HG03066 (cell line): Measurements from ENCODE around the gene AGPAT1.
"Not testable (repeated sequence)": the region's sequence is repeated elsewhere in the genome, so short reads cannot be mapped to it uniquely, and the experiment has no call there.

Experiments used
- ATAC-seq: cut with Tn5 transposase; IDR thresholded peaks from one replicate; pipeline ENCODE4 v1.9.1; 2021; ENCODE audit warnings: low read depth; ENCODE audit not compliant: unreplicated experiment

Gene AGPAT1

DNA sequence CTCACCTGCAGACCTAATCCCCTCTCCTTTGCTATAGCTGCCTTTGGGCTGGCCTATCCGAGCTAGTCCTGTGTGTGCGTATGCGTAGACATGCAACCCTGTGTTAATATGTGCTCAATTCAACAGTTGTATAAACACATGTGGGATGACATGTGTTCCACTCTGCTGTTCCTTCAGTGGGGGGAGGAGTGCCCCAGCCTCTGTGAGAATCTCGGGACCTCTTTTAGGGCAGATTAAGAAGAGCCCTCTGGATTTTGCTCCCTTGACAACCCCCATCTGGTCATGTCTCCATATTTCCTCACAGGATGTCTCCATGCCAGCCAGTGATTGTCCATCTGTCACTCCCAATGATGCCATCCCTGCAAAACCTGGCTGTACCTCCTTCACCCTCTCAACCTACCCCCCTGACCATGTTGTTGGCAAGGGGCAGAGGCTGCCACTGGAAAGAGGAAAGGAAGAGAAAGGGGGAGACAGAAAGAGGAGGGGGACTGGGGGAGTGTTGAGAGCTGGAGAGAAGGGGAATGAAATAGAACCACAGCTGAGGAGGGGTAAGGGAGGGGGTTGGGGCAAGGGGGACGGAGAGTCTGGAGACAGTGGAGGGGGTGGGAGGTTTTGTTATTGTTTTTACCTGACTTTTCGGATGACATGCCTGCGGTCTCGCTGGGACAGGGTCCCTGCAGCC, 24.6 kb downstream of the AGPAT1 start:
- ATAC-seq = no peak

DNA sequence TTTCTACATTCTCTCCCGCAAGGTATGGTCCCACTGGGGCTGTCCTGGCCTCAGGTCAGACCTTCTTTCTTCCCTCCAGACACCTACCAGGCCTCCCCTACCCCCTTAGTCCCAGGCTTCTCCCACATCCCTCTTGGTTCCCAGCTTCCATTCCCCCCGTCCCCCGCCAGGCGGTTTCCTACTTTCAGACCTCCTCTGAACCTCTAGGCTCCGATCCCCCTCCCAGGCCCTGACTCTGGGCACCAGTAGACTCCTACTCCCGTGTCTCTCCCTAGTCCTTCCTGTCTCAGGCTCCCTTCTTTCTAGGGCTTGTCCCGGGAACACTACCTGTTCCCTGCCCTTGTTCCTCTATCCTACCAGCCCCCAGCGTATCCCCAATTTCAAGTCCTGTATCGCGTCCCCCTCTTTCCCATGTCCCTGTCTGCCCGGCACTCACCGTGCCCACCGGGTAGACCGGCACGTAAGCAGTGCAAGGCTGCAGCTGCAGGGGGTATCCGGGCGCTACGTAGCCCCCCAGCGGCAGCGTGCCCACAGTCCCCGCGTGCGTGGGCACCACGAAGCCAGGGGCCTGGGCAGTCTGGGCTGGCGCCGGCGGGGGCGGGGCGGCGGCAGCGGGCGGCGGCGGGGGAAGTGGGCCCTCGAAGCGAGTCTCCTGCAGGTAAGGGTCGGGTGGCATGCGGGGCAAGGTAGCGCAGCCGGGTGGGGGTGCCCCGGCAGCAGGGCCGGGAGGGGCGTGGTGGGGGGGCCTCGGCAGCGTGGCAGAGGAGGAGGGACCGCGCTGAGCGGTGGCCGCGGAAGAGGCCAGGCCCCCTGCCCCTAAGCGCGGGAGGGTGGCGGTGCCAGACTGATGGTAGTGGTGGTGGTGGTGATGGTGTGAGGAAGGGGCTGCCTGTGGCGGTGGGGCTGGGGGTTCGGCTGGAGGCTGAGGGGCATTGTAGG, 25.7 kb downstream of the AGPAT1 start:
- ATAC-seq = no peak

DNA sequence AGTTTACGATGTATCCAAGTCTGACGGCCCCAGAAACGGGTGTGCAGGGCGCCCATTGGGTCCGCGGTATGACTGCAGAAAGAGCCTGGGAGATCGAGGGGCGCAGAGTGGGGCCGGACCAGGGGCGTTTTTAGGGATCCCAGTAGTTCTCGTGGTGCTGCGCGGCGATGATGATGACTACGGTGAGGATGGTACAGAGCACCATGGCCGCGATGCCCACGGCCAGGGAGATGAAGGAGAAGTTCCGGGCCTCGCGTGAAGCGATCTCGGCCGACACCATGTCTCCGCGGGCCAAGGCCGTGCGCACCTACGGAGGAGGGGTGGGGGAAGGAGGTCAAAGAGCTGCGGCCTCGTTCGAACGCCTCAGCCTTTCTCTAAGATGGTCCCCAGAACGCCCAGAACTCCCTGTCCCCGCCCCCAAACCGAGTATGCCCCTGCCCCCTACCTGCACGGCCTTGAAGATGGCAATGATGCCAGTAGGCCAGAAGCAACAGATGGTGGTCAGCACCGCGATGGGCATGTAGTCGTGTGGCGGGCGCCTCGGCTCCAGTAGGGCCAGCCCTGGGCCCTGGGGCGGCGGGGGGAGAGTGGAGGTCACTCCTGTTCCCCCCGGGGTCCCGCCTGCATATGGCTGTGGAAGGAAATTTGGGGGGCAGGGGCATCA, 26.7 kb downstream of the AGPAT1 start:
- no peak for ATAC-seq

DNA sequence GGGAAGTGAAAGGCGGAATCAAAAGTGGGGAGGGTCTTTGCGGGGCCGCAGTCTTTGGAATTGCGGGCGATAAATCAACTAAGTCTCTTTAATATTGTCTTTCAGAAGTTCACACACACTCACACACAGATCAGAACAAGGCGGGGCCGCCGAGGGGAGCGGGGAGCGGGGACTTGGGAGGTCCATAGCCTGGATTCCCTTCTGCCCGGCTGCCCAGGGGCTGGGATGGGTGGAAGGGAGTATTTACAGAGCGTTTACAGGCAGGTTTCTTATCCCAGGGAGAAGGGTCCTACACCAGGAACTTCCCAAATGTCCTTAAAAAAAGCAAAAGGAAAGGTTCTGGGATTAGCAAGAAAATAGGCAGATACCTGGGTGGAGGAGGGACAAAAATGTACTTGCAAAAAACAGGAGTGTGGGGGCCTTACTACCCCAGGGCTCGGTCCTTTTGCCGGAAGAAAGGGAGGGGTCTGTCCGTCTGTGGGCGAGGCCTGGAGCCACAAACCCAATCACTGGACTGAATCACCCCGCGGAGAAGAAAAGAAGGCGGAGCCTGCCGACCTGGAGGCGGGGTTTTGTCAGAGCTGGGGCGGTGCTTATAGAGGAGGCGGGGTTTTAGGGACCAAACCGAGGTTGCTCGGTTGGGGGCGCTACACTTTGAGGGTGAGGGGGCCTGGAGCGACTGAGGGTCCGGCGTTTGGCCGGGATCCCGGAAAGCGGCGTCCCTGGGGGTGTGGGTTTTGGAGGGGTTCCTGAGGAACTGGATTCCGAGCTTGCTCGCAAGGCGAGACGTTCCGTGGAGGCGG, 27.4 kb downstream of the AGPAT1 start:
- no peak for ATAC-seq

DNA sequence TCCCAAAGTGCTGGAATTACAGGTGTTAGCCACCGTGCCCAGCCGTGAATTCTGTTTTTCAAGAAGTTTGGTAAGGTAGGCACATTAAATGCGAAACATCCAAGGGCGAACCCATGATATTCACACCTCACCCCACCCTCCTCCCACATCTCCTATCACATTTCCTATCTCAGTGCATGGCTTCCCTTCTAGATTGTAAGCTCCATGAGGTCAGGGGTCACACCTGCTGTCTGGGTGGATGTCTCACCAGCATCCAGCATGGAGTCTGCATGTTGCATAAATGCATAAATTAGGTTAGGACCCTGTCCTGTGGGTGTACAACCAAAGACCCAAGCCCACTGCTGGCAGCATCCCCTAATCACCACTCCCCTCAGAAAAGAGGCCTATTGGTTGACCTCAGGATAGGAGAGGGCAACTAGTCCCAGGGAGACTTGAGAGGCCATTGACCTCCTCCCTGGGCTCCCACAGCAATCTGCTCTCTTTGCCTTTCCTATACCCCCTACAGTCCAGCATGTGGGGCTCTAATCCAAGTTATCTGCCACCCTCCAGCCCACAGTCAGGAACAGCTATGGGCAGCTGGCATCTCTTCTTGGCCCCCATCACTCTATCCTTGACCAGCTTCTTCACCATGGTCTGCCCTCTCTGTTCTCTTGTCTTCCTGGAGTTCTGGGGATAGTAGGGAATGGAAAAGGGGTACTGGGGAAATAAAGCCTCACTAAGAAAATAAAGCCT, 28.3 kb downstream of the AGPAT1 start:
- no peak for ATAC-seq

DNA sequence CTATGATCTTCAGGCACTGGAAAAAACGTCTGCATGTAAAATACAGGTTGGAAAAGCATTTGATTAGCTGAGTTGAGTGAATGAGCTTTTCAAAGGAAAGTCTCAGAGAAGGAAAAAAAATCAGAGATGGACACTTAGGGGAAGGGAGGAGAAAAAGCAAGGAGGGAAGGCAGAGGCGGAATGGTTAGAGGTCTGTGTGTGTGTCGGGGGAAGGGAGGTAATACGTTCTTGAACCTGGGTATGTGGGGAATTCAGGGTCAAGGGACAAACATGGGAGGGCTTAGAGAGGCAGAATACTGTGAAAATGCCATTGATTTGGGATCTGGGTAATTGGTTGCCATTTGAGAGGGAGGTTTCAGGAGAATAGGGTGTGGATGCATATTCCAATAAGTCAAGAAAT, 29.2 kb downstream of the AGPAT1 start:
- ATAC-seq = no peak

DNA sequence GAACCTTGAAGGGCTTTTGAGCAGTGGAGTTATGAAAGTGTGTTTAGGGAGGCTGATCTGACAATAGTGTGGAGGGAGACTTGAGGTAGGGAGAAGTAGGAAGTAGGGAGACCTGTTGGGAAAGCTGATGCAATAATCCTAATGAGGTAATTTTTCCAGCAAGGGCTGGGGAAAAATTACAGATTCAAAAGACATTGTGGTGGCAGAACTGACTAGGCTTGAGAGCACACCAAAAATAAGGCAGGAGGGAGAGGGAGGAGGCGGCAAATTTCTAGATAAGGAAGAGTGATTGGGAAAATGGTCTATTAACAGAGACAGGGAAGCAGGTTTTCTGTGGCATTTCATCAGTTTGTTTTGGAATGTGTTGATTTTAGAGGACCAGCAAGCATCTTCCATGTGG, 29.6 kb downstream of the AGPAT1 start:
- ATAC-seq = no peak

DNA sequence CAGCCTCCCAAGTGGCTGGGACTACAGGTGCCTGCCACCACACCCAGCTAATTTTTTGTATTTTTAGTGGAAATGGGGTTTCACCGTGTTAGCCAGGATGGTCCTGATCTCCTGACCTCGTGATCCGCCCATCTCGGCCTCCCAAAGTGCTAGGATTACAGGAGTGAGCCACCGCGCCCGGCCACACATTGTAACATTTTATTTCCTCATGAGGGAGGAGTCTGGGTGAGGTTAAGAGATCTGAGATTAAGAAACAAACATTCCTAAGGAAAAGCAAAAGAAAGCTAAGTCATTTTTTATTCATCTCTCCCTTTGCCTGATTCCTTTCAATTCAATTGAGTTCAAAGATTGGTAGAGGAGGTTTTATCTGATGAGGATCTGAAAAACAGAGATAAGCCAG, 31.6 kb downstream of the AGPAT1 start:
- not testable (repeated sequence) for ATAC-seq

DNA sequence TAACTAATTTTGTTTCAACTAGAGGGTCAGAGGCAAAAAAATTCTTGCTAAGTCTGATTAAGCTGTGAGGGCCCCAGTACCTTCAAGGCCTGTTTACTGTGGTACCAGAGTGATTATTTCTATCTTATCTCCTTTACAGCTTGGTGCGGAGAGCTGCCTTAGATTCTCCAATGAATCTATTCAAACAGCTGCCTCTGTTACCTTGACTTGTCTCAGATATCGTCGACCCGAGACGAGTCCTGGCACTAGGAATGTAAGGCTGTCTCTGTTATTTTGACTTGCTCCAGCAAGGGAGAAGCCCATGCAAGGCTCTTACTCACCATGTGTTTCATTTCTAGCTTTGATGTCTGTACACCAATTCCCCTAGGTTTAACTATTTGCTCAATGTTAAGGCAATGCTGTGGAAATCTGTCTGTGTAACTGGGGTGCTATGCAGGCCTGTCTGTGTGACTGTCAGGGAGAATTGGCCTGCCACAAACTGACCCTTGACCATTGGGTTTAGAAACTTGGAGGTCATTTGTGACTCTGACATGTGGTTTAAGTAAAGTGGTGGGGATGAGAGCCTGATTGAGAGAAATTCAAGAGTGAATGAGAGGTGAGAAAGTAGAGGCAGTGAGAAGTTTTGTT, 35.4 kb downstream of the AGPAT1 start:
- ATAC-seq = no peak

DNA sequence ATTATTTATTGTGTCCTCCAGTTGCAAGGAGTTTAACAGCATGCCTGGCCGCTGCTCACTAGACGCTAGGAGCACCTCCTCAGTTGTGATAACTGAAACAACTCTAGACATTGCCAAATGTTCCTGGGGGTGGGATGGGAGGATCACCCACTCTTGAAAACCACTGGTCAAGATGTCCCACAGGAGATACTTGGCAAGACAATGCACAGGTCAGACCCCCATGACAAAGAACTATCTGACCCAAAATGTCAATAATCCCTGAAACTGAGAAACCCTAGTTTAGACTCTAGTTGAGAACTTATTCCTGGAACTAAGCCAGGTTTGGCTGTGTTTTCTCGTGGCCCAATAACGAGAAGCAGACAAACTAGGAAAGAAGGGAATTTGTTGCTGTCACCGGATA, 36.3 kb downstream of the AGPAT1 start:
- no peak for ATAC-seq

DNA sequence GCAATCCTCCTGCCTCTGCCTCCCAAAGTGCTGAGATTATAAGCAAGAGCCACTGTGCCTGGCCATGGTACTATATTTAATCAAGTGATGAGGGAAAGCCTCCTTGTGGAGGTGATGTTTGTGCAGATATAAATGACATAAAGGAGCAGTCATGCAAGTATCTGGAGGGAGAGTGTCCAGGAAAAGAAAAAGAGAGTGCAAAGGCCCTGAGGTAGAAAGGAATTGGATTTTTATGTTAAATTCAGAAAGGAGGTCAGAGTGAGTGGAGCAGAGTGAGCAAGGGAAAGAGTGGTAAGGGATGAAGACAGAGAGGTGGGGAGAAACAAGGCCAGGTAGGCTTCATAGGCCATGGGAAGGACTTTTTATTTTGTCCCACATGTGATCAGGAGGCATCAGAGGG, 38.4 kb downstream of the AGPAT1 start:
- ATAC-seq = no peak

DNA sequence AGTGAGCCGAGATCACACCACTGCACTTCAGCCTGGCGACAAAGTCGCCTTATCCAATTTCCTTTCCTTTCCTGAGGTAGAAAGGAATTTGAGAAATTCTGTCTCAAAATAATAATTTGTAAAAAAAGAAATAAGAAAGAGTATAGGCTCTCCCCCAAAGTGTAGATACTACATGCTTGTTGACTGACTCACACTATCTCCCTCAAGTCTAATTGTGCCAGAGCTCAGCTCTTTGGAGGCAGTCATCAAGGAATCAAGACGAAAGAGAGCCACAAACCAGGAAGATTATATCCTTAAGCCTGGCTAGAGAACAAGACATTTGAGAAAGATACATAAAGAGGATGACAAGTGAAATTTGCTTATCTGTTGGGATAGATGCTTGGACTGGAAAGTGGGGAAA, 42.1 kb downstream of the AGPAT1 start:
- ATAC-seq = no peak

DNA sequence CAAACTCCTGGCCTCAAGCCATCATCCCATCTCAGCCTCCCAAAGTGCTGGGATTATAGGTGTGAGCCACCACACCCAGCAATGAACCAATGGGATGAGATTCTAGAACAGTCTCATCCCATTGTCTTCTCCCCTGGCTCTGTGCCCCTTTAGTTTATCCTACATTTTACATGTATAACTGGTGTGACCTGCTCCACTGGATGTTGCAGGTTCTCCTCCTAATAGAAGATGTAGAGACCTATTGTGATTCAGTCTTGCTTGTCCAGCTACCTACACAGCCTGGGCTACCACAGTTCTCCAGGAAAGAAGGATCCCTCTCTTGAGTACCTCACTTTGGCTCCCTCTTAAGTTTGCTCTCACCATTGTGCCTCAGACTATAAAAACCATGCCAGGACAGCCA, 43.8 kb downstream of the AGPAT1 start:
- no peak for ATAC-seq

DNA sequence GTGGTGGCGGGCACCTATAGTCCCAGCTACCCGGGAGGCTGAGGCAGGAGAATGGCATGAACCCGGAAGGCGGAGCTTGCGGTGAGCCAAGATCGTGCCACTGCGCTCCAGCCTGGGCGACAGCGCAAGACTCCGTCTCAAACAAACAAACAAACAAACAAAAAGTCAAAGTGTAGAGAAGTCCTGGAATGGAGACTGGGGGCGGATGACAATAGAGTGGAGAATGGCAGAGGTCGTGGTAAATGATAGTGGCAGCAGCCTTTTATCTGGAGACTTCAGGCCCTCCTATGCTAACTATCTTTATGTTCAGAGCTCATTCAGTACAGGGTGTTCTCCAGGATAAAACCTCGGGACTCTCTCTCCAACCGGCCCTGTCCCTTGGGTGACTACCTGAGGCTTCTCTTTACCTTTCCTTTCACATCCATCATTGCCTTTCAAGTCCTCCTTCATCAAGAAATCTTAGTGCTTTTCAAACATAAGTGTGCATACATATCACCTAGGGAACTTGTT, 44.4 kb downstream of the AGPAT1 start:
- ATAC-seq = no peak

DNA sequence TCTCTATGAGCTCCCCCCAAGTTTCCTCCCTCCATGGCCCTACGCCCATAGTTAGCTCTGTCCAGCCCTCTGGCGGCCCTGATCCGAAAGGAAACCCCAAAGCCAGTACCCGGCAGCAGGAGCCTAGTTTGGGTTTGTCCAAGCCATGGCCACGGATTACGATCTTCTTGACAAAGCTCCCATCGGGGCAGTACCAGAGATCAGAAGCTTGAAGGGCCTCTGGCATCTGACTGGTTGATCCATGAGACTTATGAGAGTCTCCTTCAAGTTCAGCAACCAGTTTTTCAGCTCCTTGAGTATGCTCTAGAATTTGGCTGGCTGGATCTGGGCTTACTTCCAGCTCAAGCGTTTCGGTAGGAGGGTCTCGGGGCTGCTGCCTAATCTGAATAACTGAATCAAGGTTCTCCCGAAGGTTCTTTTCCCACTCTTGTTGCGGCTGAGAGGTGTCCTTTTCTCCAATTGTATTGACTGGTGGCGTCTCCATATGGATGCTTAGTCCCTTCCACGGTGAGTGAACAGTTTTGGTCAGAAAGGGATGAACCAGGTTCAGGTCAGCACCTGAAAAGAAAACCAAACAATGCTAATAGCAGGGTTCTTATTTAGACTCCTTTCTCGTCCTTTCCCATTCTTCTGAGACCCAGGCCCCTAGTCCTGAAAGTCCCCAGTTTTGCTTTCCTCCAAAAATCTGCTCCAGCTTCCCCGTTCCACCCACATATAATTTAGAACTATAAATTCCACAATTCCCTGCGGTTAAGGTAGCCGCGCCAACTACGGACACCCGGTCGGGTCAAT, 46.4 kb downstream of the AGPAT1 start:
- no peak for ATAC-seq

DNA sequence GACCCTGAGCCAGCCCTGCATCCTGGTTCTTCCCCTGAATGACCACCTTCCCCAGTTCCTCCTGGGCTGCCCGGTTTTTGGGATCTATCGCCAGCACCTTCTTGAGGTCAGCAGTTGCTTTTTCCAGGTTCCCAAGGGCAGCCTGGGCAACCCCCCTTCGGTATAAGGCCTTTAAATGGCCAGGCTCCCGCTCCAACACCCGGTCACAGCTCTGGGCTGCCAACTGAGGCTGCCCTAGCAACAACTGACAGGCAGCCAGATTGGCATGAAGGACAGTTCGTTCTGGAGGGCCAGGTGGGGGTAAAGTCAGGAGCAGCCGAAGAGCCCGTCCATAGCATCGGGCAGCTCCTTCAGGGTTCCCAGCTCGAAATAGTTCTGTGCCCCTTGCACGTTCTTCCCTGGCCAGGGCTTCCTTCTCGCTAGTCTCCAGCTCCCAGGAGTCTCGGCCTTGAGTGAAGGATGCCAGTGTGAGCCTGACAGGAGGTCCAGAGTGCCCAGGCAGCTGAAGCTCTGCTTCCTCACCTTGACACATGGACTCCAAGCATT, 47.1 kb downstream of the AGPAT1 start:
- ATAC-seq = no peak

DNA sequence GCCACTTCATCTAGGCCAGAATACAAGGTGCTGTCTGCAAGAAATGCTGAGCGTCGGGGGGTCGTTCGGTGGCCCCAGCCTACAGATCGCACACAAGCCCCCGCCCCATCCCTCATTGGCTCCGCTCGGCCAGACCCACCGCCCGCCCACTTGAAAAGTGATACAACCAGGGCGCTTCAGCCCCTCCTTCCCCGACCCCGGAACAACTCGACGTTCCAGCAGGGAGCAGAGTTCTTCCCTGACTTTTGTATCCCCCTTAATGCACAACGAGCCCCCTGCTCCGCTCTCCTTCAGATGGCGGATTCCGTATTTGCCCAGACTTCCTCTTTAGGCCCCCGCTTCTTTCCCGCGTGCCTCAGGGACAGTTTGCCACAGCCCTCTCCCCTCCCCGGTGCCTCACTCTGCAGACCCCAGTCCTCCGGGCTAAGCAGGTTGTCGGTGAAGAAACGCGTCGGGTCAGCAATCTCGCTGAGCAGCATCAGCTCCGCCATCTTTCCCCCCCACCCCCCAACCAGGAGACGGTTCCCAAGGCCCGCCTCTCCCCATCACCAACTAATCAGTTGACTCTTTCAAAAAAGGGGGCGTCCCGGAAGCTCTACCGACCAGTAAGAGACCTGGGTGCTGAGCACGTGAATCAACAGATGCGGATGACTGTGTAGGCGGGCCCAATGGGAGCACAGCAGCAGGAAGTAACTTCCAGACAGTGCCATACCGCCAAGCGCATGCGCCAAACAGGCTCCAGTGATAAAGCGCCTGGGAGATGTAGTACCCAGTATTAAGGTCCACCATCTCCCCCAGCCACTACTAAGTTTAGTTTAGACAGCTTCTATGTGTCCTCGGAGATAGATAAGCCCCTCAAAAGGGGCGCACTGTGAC, 47.9 kb downstream of the AGPAT1 start, which contains the start of gene ATF6B:
TSS of gene ATF6B (minus strand) at position 530 of the 876 bp plus-strand sequence. CDS start at position 491, 39 bp downstream.
- ATAC-seq = peak; percentile 81
